ES-I3 (cell line): ENCODE results near the gene RPS2.
"Not testable (repeated sequence)": the region's sequence is repeated elsewhere in the genome, so short reads cannot be mapped to it uniquely, and the experiment has no call there.

Experiments
- H3K36me3 ChIP-seq: 2 replicates; pipeline ENCODE4 v1.6.1; 2013; ENCODE audit warnings: mild to moderate bottlenecking, low read length, control low read depth, moderate library complexity; ENCODE audit not compliant: insufficient read depth
- H3K4me1 ChIP-seq: 2 replicates; pipeline ENCODE4 v1.6.1; 2013; ENCODE audit warnings: mild to moderate bottlenecking, control low read depth, low read length; ENCODE audit not compliant: insufficient read depth
- H3K9ac ChIP-seq: 2 replicates; pipeline ENCODE4 v1.6.1; 2013; ENCODE audit warnings: low read depth, mild to moderate bottlenecking, low read length, moderate library complexity
- H3K9me3 ChIP-seq: 2 replicates; pipeline ENCODE4 v1.6.1; 2013; ENCODE audit warnings: mild to moderate bottlenecking, low read length, moderate library complexity; ENCODE audit not compliant: control insufficient read depth, insufficient read depth

The RPS2 gene

DNA sequence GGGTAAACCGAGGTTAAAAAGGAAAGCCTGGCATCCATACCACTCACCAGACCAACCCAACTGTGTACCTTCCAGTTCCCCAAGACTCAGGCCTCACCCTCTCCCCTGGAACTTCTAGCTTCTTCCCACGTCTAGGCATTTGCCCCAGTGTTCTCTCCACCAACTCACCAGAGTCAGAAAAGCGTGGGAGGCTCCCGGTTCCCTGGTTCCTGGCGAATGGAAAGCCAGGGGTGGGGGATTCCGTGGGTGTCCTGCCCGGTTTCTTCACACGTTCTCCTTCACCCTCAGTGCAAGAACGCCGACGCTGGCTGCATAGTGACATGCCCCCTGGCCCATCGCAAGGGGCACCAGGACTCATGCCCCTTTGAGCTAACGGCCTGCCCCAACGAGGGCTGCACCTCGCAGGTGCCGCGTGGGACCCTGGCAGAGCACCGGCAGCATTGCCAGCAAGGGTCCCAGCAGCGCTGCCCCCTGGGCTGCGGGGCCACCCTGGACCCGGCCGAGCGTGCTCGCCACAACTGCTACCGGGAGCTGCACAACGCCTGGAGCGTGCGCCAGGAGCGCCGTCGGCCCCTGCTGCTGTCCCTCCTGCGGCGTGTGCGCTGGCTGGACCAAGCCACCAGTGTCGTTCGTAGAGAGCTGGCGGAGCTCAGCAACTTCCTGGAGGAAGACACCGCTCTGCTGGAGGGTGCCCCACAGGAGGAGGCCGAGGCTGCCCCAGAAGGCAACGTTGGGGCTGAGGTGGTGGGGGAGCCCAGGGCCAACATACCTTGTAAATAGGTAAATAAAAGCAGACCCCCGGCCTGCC, 3.7 kb upstream of the RPS2 start:
- no peak overlapping the region for H3K9ac ChIP-seq
- H3K4me1 ChIP-seq, result peaks cover 5% of the 10 kb centered on the region; the same call in 1 of the 2 replicates
- H3K9me3 ChIP-seq, result no peaks in the 10 kb centered on the region
- peaks cover 8% of the 10 kb centered on the region for H3K36me3 ChIP-seq

DNA sequence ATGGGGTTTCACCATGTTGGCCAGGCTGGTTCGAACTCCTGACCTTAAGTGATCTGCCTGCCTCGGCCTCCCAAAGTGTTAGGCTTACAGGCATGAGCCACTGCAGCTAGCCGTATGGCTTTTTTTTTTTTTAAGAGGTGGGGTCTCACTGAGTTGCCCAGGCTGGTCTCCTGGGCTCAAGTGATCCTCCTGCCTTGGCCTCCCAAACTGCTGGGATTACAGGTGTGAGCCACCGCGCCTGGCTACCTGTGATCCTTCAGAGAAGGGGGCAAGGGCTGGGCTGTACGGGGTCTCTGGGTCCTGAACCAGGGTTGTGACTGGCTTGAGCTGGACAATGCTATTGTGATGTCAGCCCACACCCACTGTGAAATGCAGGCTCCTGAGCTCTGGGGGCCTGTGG, 1.8 kb upstream of the RPS2 start, which contains the start of gene RNF151:
Gene RNF151, plus strand, starts transcription at position 397 of the 400 bp plus-strand sequence. CDS start 26 bp downstream, outside the sequence.
- H3K9me3 ChIP-seq, result no peaks in the 10 kb centered on the region
- peaks cover 22% of the 10 kb centered on the region for H3K36me3 ChIP-seq
- H3K9ac ChIP-seq, result peak within 1 kb of the TSS; percentile 99
- H3K4me1 ChIP-seq, result peaks cover 5% of the 10 kb centered on the region; the same call in 1 of the 2 replicates

DNA sequence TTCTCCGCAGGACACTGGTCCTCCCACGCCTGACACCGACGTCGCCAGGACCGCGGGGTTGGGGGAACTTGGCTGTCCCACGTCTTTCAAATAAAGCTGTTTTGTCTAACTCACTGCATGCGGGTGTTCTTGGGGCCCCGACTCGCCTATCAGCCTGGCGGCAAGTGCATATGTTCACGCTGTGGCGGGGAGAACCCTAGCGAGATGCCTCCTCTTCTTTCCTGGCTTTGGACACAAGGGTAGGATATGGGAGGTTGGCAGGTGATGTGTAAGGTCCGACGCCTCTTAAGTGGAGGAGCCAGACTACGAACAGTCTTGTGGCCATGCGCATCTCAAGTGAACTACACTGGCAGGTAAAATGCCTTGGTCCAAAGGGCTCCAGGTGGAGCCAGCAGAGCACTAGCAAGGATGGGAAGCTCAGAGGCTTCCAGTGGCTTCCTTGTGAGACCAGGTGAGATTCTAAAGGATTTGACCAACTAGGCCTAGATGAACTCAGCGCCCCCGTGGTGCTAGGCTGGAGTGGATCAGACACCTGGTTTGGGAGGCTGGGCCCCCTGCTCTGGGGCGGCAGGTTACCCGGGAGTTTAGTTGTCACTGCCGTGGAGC, 873 bp upstream of the RPS2 start:
- Histone ChIP-seq H3K9me3 (no peaks in the 10 kb centered on the region), H3K4me1 (peaks cover 5% of the 10 kb centered on the region; the same call in 1 of the 2 replicates), H3K36me3 (peaks cover 22% of the 10 kb centered on the region), H3K9ac (peak overlapping the region; percentile 99)

DNA sequence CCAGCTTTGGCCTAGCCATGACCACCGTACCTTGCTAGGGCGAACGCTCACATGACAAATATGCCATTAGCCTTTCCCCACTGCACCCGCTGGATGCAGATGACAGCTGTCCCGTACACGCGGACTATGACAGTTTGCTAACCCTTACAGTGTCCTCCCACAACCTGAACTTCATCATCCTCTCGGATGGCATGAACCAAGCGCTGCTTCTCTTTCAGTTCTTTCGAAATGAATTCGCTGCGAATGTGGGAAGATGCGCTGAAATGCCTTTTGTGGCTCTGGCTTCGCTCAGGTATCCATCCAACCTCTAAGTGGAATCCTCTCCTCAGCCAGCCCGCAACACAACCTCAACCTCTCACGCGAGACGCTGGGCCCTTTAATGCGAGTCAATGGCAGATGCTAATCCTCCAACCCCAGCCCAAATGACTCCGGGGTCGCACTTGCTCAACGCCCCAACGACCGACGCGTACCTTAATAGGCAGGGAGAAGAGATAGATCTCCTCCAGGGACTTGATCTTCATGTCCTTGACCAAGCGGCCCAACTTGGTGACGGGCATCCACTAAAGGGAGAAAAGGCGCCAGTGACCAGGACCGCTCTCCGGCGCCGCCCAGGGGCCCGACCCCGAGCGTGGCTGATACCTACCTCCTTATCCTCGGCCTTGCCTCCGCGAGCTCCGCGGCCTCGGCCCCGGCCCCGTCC, 670 bp downstream of the RPS2 start:
- H3K4me1 ChIP-seq, result peaks cover 5% of the 10 kb centered on the region; the same call in 1 of the 2 replicates
- peaks cover 22% of the 10 kb centered on the region for H3K36me3 ChIP-seq
- H3K9me3 ChIP-seq, result no peaks in the 10 kb centered on the region
- H3K9ac ChIP-seq, result peak overlapping the region; percentile 99

DNA sequence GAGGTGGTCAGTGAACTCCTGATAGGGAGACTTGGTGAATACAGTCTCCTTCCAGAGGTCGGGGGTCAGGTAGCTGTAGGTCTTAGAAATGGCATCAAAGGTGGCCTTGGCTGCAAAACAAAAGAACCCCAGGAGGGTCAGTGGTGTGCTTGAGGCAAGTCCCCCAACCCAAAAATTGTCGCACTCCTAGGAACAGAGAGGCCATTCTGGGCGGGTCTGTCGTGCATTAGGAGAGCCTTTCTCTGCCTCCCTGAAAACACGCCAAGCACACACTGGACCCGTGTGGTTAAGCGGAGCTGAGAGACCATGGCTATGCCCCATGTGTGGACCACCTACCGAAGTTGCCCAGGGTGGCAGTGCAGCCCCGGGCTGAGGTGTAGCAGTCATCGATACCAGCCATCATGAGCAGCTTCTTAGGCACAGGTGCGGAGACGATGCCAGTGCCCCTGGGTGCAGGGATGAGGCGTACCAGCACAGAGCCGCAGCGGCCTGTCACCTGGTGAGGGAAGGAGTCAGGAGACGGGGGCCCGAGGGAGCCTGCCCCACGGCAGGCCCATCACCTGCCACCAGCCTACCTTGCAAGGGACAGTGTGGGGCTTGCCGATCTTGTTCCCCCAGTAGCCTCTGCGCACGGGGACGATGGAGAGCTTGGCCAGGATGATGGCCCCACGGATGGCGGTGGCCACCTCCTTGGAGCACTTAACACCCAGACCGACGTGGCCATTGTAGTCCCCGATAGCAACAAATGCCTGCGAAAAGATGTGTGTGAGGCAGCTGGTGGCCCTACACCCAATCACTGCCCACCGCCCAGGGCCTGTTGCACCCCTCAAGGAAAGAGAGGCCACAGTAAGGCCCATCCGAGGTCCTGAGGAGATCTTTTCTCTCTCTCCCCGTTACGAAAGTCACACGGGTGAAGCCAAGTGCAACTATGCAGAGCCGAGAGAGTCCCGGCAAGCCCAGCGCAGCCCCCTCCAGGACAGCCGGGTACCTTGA, 2.2 kb downstream of the RPS2 start:
- H3K4me1 ChIP-seq, H3K9ac ChIP-seq, H3K9me3 ChIP-seq: not testable (repeated sequence)
- H3K36me3 ChIP-seq, result peaks cover 22% of the 10 kb centered on the region

DNA sequence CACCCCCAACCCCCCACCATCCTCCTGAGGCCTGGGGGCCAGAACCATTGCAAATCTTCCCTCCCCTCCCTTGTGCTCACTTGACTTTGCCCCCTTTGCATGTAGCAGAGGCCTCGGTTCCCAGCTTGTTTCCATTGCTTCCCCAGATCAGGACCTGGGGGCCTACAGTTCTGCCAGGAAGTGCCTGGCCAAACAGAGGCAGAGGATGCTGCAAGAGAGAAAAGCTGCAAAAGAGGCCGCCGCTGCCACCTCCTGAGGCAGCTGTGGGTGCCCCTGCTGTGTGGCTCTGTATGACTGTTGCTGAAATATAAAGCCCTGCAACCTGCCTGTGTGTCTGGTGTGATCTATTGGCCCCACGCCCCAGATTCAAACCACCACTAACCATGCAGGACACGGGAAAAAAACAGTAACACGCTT, 3.0 kb downstream of the RPS2 start:
- H3K9me3 ChIP-seq, result no peaks in the 10 kb centered on the region
- H3K9ac ChIP-seq, result no peak overlapping the region
- peaks cover 5% of the 10 kb centered on the region; the same call in 1 of the 2 replicates for H3K4me1 ChIP-seq
- H3K36me3 ChIP-seq, result peaks cover 22% of the 10 kb centered on the region

DNA sequence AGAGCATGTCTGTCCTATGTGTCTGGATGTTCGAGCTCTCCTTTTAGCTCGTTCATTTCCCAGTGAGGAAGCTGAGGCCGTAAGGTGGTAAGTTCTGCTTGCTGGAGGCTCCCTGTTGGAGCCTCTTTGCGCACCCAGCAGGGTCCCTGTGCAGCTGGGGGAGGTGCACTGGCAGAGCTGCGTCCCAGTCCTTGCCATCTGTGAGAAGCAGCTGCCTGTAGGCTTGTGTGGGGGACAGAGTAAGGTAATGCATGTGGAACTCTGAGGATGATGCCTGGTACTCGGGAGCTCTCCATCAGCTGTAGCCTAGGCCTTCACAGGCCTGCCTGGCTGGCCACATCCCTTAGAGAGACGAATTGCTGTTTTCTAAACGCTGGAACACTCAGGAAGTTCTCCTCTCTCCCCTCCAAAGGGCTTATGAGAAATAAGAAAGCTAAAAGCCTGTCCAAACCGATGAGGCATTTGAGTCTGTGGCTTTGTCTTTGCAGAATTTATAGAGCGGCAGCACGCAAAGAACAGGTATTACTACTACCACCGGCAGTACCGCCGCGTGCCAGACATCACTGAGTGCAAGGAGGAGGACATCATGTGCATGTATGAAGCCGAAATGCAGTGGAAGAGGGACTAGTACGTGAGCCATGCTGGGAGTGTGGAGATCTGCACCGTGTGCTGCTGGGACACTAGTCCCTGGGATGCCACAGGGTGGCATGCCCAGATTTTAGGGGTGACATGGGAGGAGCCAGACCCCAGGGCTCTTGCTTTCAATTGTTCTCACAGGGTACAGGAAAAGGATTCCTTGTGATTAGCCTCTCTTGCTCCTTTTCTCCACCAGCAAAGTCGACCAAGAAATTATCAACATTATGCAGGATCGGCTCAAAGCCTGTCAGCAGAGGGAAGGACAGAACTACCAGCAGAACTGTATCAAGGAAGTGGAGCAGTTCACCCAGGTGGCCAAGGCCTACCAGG, 3.7 kb downstream of the RPS2 start:
- H3K36me3 ChIP-seq, result peaks cover 22% of the 10 kb centered on the region
- H3K9ac ChIP-seq, result peak overlapping the region; percentile 91
- peaks cover 5% of the 10 kb centered on the region; the same call in 1 of the 2 replicates for H3K4me1 ChIP-seq
- H3K9me3 ChIP-seq, result no peaks in the 10 kb centered on the region

DNA sequence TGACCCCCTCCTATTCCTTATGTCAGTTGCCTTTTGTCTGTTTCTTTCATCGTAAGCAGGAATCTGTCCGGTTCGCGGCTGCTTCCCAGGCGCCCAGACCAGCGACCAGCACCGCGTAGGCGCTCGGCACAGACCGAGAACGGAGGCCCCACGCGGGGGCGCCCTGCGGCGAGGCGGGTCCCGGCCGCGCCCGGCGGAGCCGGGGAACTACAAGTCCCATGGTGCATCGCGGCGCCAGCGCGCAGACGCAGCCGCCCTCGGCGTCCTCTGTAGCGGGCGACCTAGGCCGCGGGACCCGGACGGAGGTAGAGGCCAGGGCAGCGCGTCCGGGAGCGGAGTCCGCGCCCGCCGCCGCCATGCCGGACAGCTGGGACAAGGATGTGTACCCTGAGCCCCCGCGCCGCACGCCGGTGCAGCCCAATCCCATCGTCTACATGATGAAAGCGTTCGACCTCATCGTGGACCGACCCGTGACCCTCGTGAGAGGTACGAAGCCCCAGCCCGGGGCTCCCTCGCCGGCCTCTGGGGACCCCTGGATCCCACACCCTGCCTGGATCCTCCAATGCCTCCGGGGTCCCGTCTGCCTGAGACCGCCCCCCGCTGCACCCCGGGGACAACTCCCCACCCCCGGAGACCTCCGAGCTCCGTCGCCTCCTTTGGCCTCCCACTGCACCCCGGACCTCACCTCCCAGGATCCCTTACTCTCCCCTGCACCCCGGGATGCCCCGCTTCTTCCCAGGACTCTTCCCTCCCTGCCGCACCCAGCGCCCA, 5.2 kb downstream of the RPS2 start, which contains the start of gene NDUFB10:
Gene NDUFB10, plus strand, starts transcription at position 270 of the 771 bp plus-strand sequence. Its CDS starts 87 bp downstream, at position 357.
- Histone ChIP-seq H3K4me1 (peaks cover 5% of the 10 kb centered on the region; the same call in 1 of the 2 replicates), H3K36me3 (peaks cover 22% of the 10 kb centered on the region), H3K9ac (peak within 1 kb of the TSS; percentile 91), H3K9me3 (no peaks in the 10 kb centered on the region)

DNA sequence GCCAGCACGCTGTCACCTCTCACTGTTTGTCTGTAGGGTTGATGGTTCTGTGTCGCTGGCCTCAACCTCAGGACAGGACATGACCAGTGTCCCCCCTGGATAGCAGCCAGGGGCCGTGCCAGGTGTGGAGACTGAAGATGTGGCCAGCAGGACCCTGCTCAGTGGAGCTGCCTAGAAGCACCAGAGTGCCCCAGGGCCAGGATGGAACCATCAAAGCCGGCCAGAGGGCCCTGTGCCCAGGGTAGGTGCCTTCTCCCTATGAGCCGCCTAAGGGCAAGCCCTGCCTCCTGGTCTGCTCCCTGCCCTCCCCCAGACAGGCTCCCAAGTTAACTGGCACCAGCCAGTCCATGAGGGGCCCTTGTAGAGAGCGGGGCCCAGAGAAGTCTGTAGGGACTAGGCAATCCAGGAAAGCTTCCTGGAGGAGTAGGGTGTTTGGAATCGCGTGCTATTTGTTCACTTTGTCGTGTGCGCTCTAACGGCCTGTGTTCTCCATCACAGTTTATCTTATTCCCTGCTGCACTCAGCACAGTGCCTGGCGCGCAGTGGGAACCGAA, 5.8 kb downstream of the RPS2 start:
- Histone ChIP-seq H3K36me3 (peaks cover 19% of the 10 kb centered on the region), H3K4me1 (peaks cover 5% of the 10 kb centered on the region; the same call in 1 of the 2 replicates), H3K9me3 (no peaks in the 10 kb centered on the region), H3K9ac (peak overlapping the region; percentile 91; the same call in 1 of the 2 replicates)

DNA sequence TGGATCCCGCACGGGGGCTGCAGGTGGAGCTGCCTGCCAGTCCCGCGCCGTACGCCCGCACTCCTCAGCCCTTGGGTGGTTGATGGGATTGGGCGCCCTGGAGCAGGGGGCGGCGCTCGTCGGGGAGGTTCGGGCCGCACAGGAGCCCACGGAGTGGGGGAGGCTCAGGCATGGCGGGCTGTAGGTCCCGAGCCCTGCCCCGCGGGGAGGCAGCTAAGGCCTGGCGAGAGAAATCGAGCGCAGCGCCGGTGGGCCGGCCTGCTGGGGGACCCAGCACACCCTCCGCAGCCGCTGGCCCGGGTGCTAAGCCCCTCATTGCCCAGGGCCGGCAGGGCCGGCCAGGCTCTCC, 6.5 kb downstream of the RPS2 start:
- not testable (repeated sequence) for H3K4me1 ChIP-seq, H3K9ac ChIP-seq, H3K9me3 ChIP-seq
- H3K36me3 ChIP-seq, result peaks cover 12% of the 10 kb centered on the region

DNA sequence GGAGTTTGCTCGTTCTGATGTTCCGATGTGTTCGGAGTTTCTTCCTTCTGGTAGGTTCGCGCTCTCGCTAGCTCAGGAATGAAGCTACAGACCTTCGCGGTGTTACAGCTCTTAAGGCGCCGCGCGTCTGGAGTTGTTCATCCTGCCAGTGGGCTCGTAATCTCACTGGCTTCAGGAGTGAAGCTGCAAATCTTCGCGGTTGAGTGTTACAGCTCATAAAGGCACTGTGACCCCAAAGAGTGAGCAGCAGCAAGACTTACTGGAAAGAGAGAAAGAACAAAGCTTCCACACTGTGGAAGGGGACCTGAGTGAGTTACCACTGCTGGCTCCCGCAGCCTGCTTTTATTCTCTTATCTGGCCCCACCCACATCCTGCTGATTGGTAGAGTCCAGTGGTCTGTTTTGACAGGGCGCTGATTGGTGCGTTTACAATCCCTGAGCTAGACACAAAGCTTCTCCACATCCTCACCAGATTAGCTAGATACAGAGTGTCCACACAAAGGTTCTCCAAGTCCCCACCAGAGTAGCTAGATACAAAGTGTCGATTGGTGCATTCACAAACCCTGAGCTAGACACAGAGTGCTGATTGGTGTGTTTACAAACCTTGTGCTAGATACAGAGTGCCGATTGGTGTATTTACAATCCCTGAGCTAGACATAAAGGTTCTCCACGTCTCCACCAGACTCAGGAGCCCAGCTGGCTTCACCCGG, 7.0 kb downstream of the RPS2 start:
- H3K4me1 ChIP-seq, H3K9ac ChIP-seq, H3K9me3 ChIP-seq, H3K36me3 ChIP-seq: not testable (repeated sequence)
